Measurements from ENCODE around the gene TOM1L2.
"Not testable (repeated sequence)": the region's sequence is repeated elsewhere in the genome, so short reads cannot be mapped to it uniquely, and the experiment has no call there.

Gene TOM1L2

GRCh38 chr17:17814162-17815061 is 157.8 kb downstream of the TOM1L2 start:
- DNase-seq, result no peak

- DNase-seq, result no peak
Measured at GRCh38 chr17:17813725-17814095, 158.5 kb downstream of the TOM1L2 start.

- no peak for DNase-seq
Measured at GRCh38 chr17:17813055-17813724, 159.0 kb downstream of the TOM1L2 start.

- no peak for DNase-seq
Measured at GRCh38 chr17:17812211-17813054, 159.8 kb downstream of the TOM1L2 start.

GRCh38 chr17:17811381-17812210 is 160.6 kb downstream of the TOM1L2 start:
- no peak for DNase-seq

- DNase-seq, result no peak
Measured at GRCh38 chr17:17810895-17811248, 161.3 kb downstream of the TOM1L2 start.

GRCh38 chr17:17810084-17810894 is 161.9 kb downstream of the TOM1L2 start:
- DNase-seq, result no peak

GRCh38 chr17:17809531-17810083 is 162.6 kb downstream of the TOM1L2 start:
- DNase-seq, result no peak

- no peak for DNase-seq
Measured at GRCh38 chr17:17808706-17809432, 163.3 kb downstream of the TOM1L2 start.

- DNase-seq, result not testable (repeated sequence)
Measured at GRCh38 chr17:17808200-17808599, 164.0 kb downstream of the TOM1L2 start.

GRCh38 chr17:17807440-17807839 is 164.8 kb downstream of the TOM1L2 start:
- DNase-seq, result no peak

- no peak for DNase-seq
Measured at GRCh38 chr17:17806611-17807274, 165.5 kb downstream of the TOM1L2 start.

- DNase-seq, result no peak
Measured at GRCh38 chr17:17806035-17806434, 166.2 kb downstream of the TOM1L2 start.

GRCh38 chr17:17805575-17805974 is 166.6 kb downstream of the TOM1L2 start:
- DNase-seq, result no peak

GRCh38 chr17:17804007-17804406 is 168.2 kb downstream of the TOM1L2 start:
- DNase-seq, result no peak

GRCh38 chr17:17801800-17802481 is 170.3 kb downstream of the TOM1L2 start:
- DNase-seq, result no peak

- DNase-seq, result no peak
Measured at GRCh38 chr17:17800504-17801021, 171.6 kb downstream of the TOM1L2 start.

- no peak for DNase-seq
Measured at GRCh38 chr17:17798573-17799255, 173.5 kb downstream of the TOM1L2 start.
